HG03064 (cell line): Measurements from ENCODE around the gene OCIAD1.
A peak's percentile ranks its signal among the peaks of the same experiment; 100 is the strongest.
"Not testable (repeated sequence)": the region's sequence is repeated elsewhere in the genome, so short reads cannot be mapped to it uniquely, and the experiment has no call there.

Source experiments
- ATAC-seq: cut with Tn5 transposase; IDR thresholded peaks from one replicate; pipeline ENCODE4 v1.9.1; 2021; ENCODE audit warnings: low read depth; ENCODE audit not compliant: unreplicated experiment

The OCIAD1 gene, protein sequence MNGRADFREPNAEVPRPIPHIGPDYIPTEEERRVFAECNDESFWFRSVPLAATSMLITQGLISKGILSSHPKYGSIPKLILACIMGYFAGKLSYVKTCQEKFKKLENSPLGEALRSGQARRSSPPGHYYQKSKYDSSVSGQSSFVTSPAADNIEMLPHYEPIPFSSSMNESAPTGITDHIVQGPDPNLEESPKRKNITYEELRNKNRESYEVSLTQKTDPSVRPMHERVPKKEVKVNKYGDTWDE

DNA sequence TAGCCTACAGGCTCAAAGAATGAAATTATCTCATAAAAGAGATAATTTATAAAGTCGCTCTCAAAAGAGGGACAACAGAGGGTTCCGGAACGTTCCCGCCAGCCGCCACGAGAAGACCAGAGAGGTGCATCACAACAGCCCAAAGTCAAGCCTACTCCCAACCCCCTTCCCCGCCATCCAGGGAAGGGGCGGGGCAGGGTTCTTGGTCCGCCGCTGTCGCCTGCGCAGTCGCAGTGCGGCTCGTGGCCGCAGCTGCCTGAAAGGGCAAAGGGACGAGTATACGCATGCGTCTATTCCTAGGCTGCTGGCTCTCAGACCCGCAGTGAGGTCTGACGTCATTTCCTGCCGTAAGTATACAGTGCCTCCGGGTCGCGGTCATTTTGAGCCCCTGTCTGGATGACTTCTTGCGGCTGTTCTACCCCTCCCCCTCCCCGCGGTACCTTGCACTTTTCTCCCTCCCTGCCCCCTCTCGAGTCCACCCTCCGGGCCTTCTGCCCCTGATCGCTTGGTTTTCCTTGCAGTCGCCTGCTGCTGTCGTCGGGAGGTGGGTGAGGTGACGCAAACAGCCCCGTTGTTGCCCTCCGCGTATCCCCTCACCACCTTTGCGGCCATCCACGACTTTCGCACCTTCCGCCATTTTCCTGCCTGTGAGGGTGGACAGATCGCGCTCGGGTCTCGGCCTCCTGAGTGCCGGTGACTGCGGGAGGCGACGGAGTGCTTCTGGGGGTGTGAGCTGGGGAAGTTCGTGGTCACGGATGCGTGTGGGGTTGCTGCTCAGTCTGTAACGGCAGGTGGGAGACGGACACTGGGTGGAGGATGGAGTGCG lies at the start of gene OCIAD1:
Gene OCIAD1, plus strand, starts transcription at position 383 of the 826 bp plus-strand sequence. CDS start 1,537 bp downstream, outside the sequence.
- ATAC-seq, result peak; percentile 97

DNA sequence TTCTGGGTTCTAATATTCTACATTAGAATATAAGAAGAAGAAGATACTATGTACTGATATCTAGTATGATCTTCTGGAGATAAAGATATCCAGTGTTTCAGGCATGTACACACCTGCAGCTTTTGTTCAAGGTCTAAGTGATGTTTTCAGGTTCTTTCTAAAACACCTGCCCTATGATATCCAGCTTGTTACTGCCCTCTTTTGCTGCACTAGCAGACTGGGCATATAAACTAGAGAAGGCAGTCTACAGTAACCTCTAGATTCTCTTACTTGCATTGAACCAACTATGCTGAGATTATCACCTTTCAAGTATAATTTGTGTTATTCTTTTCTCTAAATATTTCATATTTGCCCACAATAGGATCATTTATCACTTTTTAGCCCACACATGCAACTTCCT lies 48.9 kb upstream of the OCIAD1 start:
- ATAC-seq, result no peak

DNA sequence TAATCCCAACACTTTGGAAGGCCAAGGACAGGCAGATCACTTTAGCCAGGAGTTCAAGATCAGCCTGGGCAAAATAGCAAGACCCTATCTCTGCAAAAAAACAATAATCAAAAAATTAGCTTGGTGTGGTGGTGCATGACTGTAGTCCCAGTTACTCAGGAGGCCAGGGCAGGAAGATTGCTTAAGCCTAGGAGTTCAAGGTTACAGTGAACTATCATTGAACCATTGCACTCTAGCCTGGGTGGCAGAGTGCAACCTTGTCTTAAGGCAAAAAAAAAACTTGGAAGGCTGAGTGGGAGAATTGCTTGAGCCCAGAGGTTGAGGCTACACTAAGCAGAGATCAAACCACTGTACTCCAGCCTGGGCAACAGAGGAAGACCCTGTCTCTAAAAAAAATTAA lies 45.6 kb upstream of the OCIAD1 start:
- no peak for ATAC-seq

DNA sequence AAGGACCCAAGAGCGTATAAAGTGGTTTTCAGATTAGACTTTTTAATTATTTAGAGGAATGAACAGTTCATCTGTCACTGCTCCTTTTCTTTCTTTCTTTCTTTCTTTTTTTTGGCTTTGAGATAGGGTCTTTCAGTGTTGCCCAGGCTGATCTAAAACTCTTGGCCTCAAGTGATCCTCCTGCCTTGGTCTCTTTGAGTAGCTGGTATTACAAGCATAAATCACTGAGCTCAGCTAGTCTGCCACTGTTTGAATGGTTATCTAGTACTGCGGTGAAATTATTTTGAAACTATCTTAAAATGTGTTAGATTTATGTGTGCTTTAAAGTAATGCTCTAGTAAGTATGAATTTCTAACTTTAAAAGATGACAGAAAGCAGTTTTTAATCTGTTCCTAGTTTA lies 44.3 kb upstream of the OCIAD1 start:
- no peak for ATAC-seq

DNA sequence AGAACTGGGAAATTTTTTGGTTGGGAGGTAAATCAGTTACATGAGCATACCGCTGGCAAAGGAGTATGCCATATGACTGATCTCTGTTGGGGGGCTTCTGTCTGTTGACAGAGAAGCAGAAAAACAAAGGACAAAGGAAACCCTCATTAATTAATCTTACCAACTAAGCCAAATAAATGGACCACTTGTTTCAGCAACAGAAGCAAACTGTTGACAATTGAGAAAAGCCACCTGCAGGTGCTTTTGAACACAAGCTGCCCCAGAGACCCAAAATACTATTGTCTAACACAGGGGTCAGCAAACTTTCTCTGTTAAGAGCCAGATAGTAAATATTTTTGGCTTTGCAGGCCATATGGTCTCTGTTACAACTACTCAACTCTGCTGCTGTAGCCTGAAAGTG lies 43.8 kb upstream of the OCIAD1 start:
- no peak for ATAC-seq

DNA sequence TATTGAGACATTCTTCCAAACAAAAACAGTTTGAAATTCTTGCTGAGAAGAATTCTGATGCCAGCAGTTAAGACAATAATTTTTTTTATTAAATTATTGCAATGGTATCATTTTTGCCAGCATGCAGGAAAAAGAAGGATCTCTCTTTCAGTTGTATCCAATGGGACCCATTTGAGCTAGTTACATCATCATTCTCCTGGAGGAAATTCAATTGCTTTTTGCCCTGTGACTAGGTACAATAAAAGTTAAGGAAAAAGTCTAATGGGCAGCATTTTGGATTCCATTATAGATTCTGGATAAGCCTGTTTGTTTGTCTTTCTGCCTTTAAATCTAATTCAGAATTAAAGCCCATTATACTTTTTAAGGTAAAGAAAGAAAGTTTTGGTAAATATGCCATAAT lies 40.3 kb upstream of the OCIAD1 start:
- ATAC-seq, result no peak

DNA sequence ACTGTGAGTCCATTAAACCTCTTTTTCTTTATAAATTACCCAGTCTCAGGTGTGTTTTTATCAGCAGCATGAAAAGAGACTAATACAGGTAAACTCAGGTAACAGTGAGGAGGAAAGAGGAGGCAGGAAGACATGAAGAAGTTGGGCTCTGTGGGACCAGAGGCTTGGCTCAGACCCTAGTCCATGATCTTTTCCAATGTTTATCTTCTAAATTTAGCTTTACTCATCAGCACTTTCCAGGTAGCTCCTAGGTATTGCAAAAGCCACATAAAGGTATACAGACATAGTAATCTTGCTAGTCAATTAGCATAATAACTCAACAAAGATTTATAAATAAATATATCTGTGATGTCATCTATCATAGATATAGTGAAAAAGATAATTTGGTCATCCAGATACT lies 39.6 kb upstream of the OCIAD1 start:
- no peak for ATAC-seq

DNA sequence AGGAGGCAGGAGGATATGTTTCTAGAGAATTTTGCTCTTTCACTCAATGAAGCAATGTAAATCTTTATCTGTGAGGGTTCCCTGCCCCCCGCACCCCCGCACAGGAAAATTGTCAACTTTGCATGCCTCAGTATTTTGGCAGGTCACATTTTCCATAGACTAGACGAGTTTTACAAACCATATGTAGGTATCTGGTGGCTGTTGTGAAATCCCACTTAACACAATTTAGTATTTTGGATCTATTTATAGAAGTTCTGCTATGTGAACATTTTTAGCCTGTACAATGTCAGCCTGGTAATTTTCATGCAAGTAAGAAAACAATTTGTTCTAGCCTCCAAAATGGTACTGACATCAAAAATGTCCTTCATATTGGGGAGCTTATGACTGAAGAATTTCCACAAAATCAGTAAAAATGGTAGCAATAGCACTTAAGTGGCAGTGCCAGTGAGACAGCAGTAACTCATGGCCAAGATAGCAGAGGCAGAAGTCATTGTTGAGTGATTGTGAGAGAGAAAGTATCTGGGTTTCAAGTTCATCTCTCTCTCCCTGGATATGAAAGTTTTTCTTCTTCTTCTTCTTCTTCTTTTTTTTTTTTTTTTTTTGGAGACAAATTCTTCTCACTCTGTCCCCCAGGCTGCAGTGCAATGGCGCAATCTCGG lies 38.4 kb upstream of the OCIAD1 start:
- ATAC-seq, result no peak

DNA sequence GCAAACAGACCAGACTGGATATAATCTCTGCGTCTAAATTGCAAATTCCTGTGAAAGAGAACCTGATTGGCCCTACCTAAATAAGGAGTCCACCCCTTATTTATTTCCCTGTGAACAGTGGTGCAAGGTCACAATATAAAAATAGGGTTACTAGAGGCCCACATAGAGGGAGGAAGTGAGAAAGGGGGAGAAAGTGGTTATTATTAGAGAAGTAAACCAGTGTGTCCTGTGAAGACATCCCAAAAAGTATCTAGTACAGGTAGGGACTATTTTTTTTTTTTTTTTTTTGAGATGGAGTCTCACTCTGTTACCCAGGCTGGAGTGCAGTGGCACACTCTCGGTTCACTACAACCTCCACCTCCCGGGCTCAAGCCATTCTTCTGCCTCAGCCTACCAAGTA lies 35.8 kb upstream of the OCIAD1 start:
- no peak for ATAC-seq

DNA sequence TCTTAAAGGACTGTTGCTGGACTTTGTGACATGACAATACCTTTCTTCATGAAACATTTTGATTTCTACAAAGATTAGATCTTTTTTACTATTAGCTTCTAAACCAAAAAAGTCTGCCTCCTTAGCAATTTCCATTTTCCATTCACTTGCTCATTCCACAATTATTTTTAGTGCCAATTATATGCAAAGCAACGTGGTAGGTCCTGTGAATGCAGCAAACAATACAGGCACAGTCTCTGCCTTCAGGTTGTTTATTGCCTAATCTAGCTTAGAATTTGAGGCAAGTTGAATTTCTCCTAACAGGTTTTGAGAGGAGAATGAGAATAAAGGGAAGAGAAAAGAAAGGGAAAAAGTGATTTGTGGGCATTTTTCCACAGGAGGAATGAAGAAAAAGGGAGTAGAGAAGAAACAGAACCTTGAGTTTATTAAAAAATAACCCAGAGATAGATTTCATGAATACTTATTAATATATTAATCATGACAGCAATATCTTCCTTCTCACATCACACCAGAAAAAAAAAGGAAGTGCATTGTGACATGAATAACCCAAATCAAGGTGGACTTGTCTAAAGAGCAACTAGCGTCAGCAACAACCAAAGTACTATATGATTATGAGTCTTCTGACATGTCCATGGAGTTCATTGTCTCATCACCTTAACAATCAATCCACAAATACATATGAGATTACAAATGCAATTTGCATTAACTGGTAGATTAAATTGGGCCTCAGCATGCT lies 34.5 kb upstream of the OCIAD1 start:
- ATAC-seq, result no peak

DNA sequence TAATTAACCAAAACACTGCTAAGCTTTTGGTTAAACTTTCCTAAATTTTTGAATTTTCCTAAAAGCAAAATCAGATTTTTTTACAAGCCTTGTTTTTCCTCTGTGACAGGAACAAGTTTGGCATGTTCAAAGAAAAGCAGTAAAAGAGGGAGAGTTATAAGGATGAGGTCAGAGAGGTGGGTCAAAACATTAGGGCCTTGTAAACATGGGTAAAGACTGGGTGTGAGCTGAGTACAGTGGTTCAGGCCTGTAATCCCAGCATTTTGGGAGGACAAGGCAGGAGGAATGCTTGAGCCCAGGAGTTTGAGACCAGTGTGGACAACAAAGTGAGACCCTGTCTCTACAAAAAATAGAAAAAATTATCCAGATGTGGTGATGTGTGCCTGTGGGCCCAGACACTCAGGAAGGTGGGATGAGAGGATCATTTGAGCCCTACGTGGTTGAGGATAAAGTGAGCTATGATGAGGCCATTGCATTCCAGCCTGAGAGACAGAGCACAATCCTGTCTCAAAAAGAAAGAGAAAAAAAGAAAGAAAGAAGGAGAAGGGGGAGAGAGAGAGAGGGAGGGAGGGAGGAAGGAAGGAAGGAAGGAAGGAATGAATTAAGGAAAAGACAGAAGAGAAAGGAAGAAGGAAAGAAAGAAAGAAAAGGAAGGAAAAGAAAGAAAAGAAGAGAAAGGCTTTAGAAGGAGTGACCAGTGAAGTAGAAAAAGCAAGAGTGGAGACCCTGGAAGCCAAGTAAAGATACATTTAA lies 33.8 kb upstream of the OCIAD1 start:
- no peak for ATAC-seq

DNA sequence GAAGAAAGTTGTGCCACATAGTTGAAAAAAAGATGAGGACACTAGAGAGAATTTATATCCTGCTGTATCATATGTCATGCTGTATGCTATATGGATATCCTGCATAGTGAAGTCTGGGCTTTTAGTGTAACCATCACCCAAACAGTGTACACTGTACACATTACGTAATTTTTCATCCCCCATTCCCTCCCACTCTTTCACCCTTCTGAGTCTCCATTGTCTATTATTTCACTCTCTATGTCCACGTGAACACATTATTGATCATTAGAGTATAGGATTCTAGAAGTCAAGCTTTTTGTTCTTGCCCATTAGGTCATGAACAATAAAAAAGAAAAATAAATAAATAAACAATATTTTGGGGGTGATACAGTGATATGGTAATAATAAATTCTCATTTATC lies 32.8 kb upstream of the OCIAD1 start:
- ATAC-seq, result no peak

DNA sequence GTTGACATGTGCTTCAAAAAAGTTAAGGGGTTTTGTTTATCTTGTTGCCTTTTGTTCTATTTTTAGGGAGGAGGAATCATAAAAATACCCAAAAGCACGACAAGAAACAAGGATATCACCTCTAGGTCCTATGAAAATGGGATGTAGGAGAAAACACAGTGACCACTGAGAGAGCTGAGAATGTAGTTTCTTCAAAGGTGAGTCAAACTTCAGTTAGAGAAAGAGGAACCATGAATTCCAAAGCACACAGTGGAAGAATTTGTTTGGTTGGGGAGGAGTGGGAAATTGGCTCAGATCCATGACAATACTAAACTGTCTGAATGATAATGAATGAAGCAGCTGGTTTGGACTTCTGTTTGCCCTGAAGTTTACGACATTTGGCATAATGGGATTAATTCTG lies 31.7 kb upstream of the OCIAD1 start:
- ATAC-seq, result no peak

DNA sequence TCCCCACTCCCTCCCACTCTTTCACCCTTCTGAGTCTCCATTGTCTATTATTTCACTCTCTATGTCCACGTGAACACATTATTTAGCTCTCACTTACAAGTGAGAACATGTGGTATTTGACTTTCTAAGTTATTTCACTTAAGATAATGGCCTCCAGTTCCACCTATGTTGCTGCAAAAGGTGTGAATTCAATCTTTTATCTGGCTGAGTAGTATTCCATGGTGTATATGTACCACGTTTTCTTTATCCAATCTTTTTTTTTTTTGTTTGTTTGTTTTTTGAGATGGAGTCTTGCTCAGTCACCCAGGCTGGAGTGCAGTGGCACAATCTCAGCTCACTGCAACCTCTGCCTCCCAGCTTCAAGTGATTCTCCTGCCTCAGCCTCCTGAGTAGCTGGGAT lies 30.7 kb upstream of the OCIAD1 start:
- ATAC-seq, result not testable (repeated sequence)

DNA sequence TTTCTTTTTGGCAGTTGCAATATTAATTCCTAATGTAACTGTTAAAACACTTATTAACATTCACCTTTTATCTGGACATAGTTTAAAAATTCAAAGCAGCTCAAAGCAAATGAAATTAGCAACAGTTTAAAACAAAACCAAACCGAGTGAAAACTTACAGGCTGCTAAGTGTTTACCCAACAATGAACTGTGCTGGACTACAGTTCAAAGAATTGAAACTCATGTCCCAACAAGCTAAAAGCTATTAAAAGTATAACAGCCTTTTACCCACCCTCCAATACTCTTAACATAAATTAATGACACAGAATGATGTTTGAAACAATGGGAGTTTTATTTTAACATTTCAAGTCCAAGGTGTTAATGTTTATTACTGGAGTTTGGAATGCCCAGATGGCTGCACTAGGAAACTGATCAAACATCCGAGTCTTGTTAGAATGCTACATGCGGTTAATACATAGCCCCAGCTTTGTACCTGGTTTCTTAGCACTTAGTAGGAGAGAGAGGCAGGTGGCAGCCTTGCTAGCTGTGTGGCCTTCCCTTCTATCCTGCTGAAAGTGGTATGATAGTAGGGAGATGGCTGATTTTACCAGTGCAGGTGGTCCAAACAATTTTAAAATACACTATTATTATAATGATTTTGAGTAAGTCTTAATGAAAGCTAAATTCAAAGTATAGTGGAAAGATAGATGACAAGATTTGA lies 29.7 kb upstream of the OCIAD1 start:
- no peak for ATAC-seq

DNA sequence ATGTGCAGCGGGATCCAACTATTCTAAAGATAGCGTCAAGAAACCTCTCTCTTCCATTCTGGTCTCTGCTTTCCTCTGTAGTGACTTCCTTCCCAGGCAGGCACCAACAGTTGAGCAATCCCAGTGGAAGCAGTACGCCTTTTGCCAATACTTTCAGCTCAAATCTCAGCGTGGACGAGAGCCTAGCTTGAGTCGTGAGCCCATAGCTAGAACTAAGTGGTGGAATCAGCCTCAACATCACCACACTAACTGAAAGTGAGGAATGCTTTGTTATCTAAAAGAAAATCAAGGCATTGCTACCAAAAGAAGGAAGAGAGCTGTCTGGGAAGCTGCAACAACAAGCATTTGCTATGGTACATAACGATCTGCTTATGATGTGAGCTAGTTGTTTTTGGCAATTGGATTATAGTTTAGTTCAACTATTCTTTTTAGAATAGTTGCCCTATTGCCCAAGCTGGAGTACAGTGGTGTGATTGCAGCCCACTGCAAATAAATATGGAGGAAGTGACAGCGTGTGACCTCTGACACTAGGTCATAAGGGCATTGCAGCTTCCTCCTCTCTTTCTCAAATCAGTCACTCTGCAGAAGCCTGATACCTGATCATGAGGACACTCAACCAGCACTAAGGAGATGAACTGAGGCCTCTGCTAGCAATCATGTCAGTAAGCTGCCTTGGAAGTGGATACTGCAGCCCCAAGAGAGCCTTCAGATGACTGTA lies 26.1 kb upstream of the OCIAD1 start:
- no peak for ATAC-seq

DNA sequence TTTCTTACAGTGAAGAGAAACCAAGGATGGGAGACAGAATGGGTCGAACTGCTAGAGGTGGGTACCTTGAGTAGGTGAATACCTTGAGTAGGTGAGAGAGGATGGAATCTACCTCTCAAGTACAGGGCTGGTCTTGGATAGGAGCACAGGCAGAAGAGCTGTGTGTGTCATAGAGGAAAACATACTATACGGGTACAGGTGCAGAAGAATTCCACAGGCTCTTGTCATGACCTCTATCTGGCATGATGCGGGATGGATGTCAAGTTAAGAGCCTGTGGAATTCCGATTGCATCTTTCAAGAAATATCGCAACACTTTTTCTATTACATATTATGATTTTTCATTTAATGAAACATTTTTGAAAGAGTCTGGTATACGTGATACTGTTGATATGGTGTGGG lies 18.0 kb upstream of the OCIAD1 start:
- ATAC-seq, result no peak

DNA sequence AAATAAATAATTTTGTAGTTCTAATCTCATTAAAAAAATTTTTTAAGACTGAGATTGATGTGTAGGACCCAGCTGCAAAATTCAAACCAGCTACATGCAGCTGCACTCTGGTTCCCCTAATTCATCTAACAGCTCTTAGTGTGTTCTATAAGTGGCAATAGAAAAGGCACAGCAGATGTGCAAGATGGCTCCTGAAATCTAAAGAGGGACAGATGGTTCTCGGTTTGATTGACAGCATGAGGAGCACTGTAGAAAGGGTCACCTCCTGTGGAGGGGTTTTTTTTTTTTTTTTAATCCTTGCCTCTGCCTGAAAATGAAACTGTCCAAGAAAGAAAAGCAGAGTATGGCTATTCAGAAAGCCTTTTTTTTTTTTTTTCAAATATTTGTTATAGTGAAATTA lies 16.9 kb upstream of the OCIAD1 start:
- ATAC-seq, result no peak

DNA sequence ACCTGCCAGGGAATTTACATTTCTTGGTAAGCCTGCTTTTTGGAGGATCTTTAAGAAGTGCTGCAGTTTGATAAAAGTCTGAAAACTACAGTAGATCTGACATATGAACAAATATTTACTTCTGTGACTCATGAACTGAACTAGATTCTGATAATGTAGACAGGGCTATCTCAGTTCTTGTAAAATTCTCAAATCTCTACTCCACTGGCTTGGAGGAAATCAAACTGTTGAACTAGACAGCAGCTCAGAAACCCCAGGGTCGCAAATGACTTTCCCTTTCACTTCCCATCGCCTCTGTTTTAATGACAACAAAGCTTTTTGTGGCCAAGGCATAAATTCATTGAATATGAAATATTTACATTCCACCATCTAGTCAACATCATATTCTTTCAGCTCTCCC lies 15.4 kb upstream of the OCIAD1 start:
- ATAC-seq, result no peak
